GM18520 (cell line): ENCODE data around the gene ELF4.

ENCODE experiments used
- ATAC-seq: cut with Tn5 transposase; IDR thresholded peaks from one replicate; pipeline ENCODE4 v1.9.1; 2021; ENCODE audit not compliant: unreplicated experiment

The ELF4 gene

GRCh38 chrX:130110379-130111219 is at the start of gene ELF4:
Gene ELF4 (minus strand): TSS chrX:130110497. CDS start chrX:130081330, 29,167 bp downstream.
- ATAC-seq, result peak; percentile 34

GRCh38 chrX:130159776-130160175 is 49.5 kb upstream of the ELF4 start:
- no peak for ATAC-seq

GRCh38 chrX:130158311-130158710 is 48.0 kb upstream of the ELF4 start:
- no peak for ATAC-seq

- no peak for ATAC-seq
Observed at GRCh38 chrX:130155564-130155963, 45.3 kb upstream of the ELF4 start.

GRCh38 chrX:130147631-130148030 is 37.3 kb upstream of the ELF4 start:
- no peak for ATAC-seq

GRCh38 chrX:130145123-130145522 is 34.8 kb upstream of the ELF4 start:
- ATAC-seq, result no peak

- no peak for ATAC-seq
Observed at GRCh38 chrX:130144509-130144908, 34.2 kb upstream of the ELF4 start.

GRCh38 chrX:130139474-130140201 is 29.3 kb upstream of the ELF4 start:
- no peak for ATAC-seq

- no peak for ATAC-seq
Observed at GRCh38 chrX:130136961-130137360, 26.7 kb upstream of the ELF4 start.

- ATAC-seq, result no peak
Observed at GRCh38 chrX:130136496-130136895, 26.2 kb upstream of the ELF4 start.

- no peak for ATAC-seq
Observed at GRCh38 chrX:130130990-130131389, 20.7 kb upstream of the ELF4 start.

GRCh38 chrX:130125091-130125874 is 15.0 kb upstream of the ELF4 start:
- ATAC-seq, result no peak

GRCh38 chrX:130124577-130124976 is 14.3 kb upstream of the ELF4 start:
- no peak for ATAC-seq

GRCh38 chrX:130121505-130121800 is 11.2 kb upstream of the ELF4 start:
- no peak for ATAC-seq

- ATAC-seq, result no peak
Observed at GRCh38 chrX:130120746-130121504, 10.6 kb upstream of the ELF4 start.

GRCh38 chrX:130120321-130120731 is 10.0 kb upstream of the ELF4 start:
- ATAC-seq, result no peak

GRCh38 chrX:130119312-130119898 is 9.1 kb upstream of the ELF4 start:
- no peak for ATAC-seq

GRCh38 chrX:130118441-130119311 is 8.4 kb upstream of the ELF4 start:
- ATAC-seq, result no peak

- no peak for ATAC-seq
Observed at GRCh38 chrX:130117166-130117565, 6.9 kb upstream of the ELF4 start.
